GM19239 (cell line): ENCODE measurements around the gene EIF4E1B.

ENCODE experiments used
- DNase-seq: peaks from one replicate; pipeline ENCODE4 v3.0.0; 2011; ENCODE audit warnings: low spot score; ENCODE audit not compliant: insufficient read length
- FAIRE-seq: peaks from 2 replicates; lab custom pipeline; 2011; peaks lifted over from hg19 to GRCh38; lab: Jason Lieb, UNC

Gene EIF4E1B

DNA sequence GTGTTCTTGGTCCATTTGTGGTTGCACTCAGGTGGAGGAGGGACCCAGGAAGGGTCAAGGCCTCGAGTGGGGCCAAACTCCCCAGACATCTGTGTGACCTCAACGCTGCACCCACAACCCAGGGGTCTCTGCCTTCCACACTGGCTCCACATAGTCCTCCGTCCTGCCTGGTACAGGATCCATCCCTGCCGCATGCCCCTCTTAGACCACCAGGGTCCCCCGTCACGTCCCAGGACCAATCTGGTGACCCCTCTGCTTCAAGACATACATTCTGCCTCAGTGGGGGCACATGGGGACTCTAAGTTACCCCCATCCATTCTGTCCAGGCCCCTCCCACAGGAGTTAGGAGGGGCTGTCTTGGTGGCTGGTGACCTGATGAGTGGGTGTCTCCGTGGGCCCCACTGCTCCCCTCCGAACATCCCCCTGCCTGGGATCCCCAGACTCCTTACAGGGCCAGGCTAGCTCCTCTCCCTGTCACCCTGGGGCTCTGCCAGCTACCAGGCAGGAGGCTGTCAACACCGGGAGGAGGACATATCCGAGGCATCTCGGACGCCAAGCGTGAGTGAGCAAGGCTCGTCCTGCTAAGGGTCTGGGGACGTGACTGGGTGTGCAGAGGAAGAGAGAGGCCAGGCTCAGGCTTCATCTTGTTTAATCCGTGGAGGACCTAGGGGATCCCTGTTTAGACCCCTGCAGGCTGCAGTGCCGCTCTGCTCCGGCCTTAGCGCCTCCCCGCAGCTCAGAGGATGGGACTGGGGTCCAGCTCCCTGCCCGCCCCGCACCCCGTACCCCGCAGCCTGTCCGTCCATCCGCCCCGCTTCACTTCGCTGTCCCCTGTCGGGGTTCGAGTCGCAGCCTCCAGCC lies 49.1 kb downstream of the EIF4E1B start:
- DNase-seq (no peak), FAIRE-seq (no peak)

- FAIRE-seq (no peak), DNase-seq (no peak)
Observed at GRCh38 chr5:176680226-176680563, 49.7 kb downstream of the EIF4E1B start.

- DNase-seq (no peak), FAIRE-seq (no peak)
Observed at GRCh38 chr5:176682016-176682531, 51.6 kb downstream of the EIF4E1B start.

- FAIRE-seq (no peak), DNase-seq (no peak)
Observed at GRCh38 chr5:176685010-176685409, 54.5 kb downstream of the EIF4E1B start.

DNA sequence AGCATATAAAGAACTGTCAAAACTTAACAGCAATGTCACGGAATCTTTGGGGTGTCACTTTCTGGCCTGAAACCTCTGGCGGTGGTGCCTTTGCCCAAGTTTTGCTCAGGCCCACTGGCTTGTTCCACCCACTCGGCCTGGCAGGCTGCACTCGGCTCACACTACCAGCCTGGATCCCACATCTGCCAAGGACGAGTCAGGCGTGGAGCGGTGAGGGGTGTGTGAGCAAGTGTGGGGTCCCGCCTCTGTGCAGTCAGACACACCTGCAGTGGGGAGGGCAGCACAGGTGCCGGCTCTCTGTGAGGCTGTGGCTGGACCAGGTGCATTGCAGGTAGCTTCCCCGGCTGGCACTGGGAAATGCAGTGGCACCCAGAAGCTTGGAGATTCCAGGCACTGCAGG lies 56.8 kb downstream of the EIF4E1B start:
- DNase-seq (no peak), FAIRE-seq (no peak)

- no peak for FAIRE-seq
Observed at GRCh38 chr5:176687881-176688280, 57.4 kb downstream of the EIF4E1B start.

GRCh38 chr5:176690911-176691310 lies 60.4 kb downstream of the EIF4E1B start:
- DNase-seq (no peak), FAIRE-seq (no peak)

More at GRCh38 chr5:176687881-176688280, 57.4 kb downstream of the EIF4E1B start:
- DNase-seq = no peak

DNA sequence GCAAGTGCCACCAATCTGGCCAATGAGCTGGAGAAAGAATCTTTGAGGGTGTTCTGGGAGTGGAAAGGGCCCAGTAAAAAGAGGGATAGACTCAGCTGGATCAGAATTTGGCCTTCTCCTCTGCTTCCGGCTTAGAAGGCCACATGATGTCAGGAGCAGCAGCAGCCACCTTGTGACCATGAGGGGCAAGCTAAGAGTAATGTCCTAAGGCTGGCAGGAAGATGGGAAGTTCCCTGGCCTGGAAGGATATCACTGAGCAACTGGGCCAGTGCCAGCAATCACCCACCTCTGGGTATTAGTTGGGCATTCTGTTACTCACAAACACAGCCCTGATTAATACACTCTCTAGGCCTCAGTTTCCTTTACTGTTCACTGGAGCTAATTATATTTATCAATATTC lies 61.0 kb downstream of the EIF4E1B start:
- FAIRE-seq (no peak), DNase-seq (no peak)

DNA sequence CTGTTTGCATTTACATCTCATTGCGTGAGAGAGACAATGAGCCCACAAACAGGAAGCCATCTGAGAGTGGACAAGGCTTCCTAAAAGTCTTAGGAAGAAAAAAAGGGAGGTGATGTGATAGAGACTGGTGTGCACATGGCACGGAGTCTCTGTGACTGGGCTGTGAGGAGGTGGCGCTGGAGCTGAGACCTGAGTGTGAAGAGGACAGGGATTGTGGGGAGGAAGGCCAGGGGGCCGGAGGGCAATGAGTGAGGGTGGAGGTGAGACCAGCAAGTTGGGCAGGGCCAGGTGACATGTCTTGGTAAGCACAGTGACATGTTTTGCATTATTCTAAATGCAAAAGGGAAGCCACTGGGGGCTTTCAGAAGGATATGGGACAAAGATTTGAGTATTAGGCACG lies 61.9 kb downstream of the EIF4E1B start:
- FAIRE-seq (no peak), DNase-seq (no peak)

- no peak for FAIRE-seq
- DNase-seq = no peak
Observed at GRCh38 chr5:176692839-176693476, 62.5 kb downstream of the EIF4E1B start.

- DNase-seq = no peak
- no peak for FAIRE-seq
Observed at GRCh38 chr5:176693477-176693851, 63.0 kb downstream of the EIF4E1B start.

GRCh38 chr5:176694146-176694545 lies 63.7 kb downstream of the EIF4E1B start:
- FAIRE-seq (no peak), DNase-seq (no peak)

- FAIRE-seq (no peak), DNase-seq (no peak)
Observed at GRCh38 chr5:176694631-176695030, 64.2 kb downstream of the EIF4E1B start.

GRCh38 chr5:176695073-176695472 lies 64.6 kb downstream of the EIF4E1B start:
- DNase-seq = no peak
- no peak for FAIRE-seq
